K562 (cell line): ENCODE data around the gene TGFB2. TPM values are rescaled to one million over a fixed set of nuclear protein-coding genes. Genes with fewer than 3 reads are reported as not detected.

Experiments
- HDAC2 ChIP-seq: fragments of 450-650 bp; IDR thresholded peaks from 2 replicates; pipeline ENCODE4 v1.6.1; 2016; ENCODE audit warnings: mild to moderate bottlenecking
- JUND ChIP-seq, 2 experiments: IDR thresholded peaks; 2 replicates in 1 of 2; 3 replicates in 1 of 2; pipeline ENCODE4 v1.6.1; 2011; ENCODE audit warnings: borderline replicate concordance in 2 of 2, low read depth in 2 of 2, low read length in 2 of 2, improper control_type of control experiment in 1 of 2, missing biosample characterization in 1 of 2, missing genetic modification characterization in 1 of 2, missing genetic modification reagents in 1 of 2
- KLF1 ChIP-seq: fragments of 450-650 bp; IDR thresholded peaks from 2 replicates; pipeline ENCODE4 v1.6.1; 2016; ENCODE audit warnings: missing genetic modification characterization, missing compliant biosample characterization
- NCOA4 ChIP-seq: fragments of 450-650 bp; IDR thresholded peaks from 2 replicates; pipeline ENCODE4 v1.6.1; 2018; ENCODE audit warnings: mild to moderate bottlenecking; ENCODE audit not compliant: partially characterized antibody
- NFRKB ChIP-seq: fragments of 450-650 bp; IDR thresholded peaks from 2 replicates; pipeline ENCODE4 v1.6.1; 2016; ENCODE audit warnings: low read depth
- TFAM ChIP-seq: fragments of 250-450 bp; sonication (Bioruptor Pico); conservative IDR thresholded peaks from 2 replicates; pipeline ENCODE4 v1.5.0; 2021; ENCODE audit warnings: mild to moderate bottlenecking, moderate library complexity
- TOE1 ChIP-seq, 2 experiments: fragments of 450-650 bp in 1 of 2; sonication (generic) in 1 of 2; formaldehyde crosslinking in 1 of 2; IDR thresholded peaks; 2 replicates each; pipeline versions ENCODE4 v1.7.1 to v1.8.0; 2016 to 2022; ENCODE audit warnings: borderline replicate concordance in 2 of 2, mild to moderate bottlenecking in 2 of 2, antibody characterized with exemption in 1 of 2, inconsistent platforms in 1 of 2, low read depth in 1 of 2, missing genetic modification reagents in 1 of 2, moderate library complexity in 1 of 2
- ZFPM2 ChIP-seq: fragments of 250-450 bp; sonication (Bioruptor Pico); IDR thresholded peaks from 2 replicates; pipeline ENCODE4 v1.5.1; 2022; ENCODE audit warnings: mild to moderate bottlenecking
- polyA plus RNA-seq, 8 experiments: library from polyadenylated mRNA; depleted of rRNA in 4 of 8; stranded (reverse) in 5 of 8; unstranded in 3 of 8; fragments of >200 nt; fragmentation: Nextera tagmentation in 2 of 8; fragmentation: Illumina TruSeq in 1 of 8; extraction: Ambion mirVana in 2 of 8; extraction: Trizol in 1 of 8; gene quantifications; 2 replicates each; pipeline versions ENCODE4 v1.2.1 to v1.2.3, GENCODE V29; 2011 to 2014; ENCODE audit warnings: inconsistent platforms in 1 of 8, missing spikeins in 1 of 8
- total RNA-seq, 7 experiments: library from RNA; depleted of rRNA in 6 of 7; stranded (reverse); fragments of >200 nt in 6 of 7; fragmentation: Illumina TruSeq in 2 of 7; extraction: Trizol in 2 of 7; gene quantifications; 2 replicates each; pipeline versions ENCODE4 v1.2.1 to v1.2.3, GENCODE V29; 2011 to 2021; ENCODE audit warnings: low replicate concordance in 1 of 7
- TF ChIP-seq, protein P1 (sequence below), 3 experiments: fragments of 200-800 bp in 1 of 3; sonication (Bioruptor generic) in 1 of 3; sonication (generic) in 1 of 3; formaldehyde crosslinking in 1 of 3; IDR thresholded peaks; 2 replicates each; pipeline versions ENCODE4 v1.6.1 to v1.8.0; 2016 to 2022; ENCODE audit warnings: mild to moderate bottlenecking in 2 of 3, missing compliant biosample characterization in 2 of 3, missing genetic modification characterization in 2 of 3, missing genetic modification reagents in 1 of 3
- TF ChIP-seq, protein P2 (sequence below): fragments of 250-450 bp; sonication (Bioruptor Pico); IDR thresholded peaks from 2 replicates; pipeline ENCODE4 v1.5.0; 2020; ENCODE audit warnings: mild to moderate bottlenecking
- TF ChIP-seq, protein P3 (sequence below): fragments of 200-600 bp; sonication (generic); IDR thresholded peaks from one replicate; pipeline ENCODE4 v1.6.1; 2012; ENCODE audit warnings: mild to moderate bottlenecking, low read depth, low read length, inconsistent platforms

Gene TGFB2
- total and polyA plus RNA-seq, 9 of the 15 experiments (the other 6 are each of a cell fraction or from before 2014, with no cell fraction given): 0.03 to 0.41 (median 0.11) TPM; not detected in 3

DNA sequence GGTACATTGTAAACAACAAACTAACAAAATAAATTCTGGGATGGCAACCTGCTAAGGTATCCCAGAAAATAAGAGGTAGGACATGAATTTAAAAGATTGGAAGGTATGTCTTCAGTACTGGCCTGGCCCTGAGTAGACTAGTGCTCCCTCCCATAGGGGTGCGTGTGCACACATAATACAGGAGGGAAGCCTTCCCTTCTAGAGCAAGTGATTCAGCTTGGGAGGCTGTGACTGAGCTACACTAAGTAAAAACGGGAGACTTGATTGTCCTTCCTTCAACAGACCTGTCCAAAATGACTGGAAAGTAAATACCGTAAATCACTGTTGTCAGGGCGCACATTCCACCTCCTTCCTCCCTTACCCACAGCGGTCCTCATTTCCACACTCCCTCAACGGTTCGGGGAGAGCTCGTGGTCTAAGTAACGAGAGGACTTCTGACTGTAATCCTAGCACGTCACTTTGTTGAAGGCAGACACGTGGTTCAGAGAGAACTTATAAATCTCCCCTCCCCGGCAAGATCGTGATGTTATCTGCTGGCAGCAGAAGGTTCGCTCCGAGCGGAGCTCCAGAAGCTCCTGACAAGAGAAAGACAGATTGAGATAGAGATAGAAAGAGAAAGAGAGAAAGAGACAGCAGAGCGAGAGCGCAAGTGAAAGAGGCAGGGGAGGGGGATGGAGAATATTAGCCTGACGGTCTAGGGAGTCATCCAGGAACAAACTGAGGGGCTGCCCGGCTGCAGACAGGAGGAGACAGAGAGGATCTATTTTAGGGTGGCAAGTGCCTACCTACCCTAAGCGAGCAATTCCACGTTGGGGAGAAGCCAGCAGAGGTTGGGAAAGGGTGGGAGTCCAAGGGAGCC is at the start of gene TGFB2 (continued):
- TF ChIP-seq, protein P1, sequence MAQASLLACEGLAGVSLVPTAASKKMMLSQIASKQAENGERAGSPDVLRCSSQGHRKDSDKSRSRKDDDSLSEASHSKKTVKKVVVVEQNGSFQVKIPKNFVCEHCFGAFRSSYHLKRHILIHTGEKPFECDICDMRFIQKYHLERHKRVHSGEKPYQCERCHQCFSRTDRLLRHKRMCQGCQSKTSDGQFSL (CRISPR knock-in tag; IDR thresholded peaks at IDR 0.05): no peak
- TF ChIP-seq, protein P1 (tag; IDR thresholded peaks at IDR 0.05): no peak
- TF ChIP-seq TFAM (CRISPR knock-in tag): no peak
- TF ChIP-seq NCOA4: no peak
- no peak; the same call in 1 of the 2 replicates for TF ChIP-seq JUND (IDR thresholded peaks at IDR 0.05; ENCODE audit: borderline replicate concordance, low read depth, low read length)
- TF ChIP-seq JUND (tag; IDR thresholded peaks at IDR 0.05; ENCODE audit: borderline replicate concordance, low read depth, low read length): peak; percentile 21; the same call in 1 of the 3 replicates
- TF ChIP-seq HDAC2: 0 out of 2 replicates have a peak, but pooled peaks have one; percentile 39
- no peak for TF ChIP-seq ZFPM2 (CRISPR knock-in tag)
- TF ChIP-seq KLF1 (tag): no peak
- TF ChIP-seq, protein P2, sequence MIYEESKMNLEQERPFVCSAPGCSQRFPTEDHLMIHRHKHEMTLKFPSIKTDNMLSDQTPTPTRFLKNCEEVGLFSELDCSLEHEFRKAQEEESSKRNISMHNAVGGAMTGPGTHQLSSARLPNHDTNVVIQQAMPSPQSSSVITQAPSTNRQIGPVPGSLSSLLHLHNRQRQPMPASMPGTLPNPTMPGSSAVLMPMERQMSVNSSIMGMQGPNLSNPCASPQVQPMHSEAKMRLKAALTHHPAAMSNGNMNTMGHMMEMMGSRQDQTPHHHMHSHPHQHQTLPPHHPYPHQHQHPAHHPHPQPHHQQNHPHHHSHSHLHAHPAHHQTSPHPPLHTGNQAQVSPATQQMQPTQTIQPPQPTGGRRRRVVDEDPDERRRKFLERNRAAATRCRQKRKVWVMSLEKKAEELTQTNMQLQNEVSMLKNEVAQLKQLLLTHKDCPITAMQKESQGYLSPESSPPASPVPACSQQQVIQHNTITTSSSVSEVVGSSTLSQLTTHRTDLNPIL (CRISPR knock-in tag): no peak
- TF ChIP-seq NFRKB: no peak
- peak; percentile 59; the same call in 1 of the 2 replicates for TF ChIP-seq TOE1 (IDR thresholded peaks at IDR 0.05; ENCODE audit: borderline replicate concordance)
- TF ChIP-seq TOE1 (CRISPR knock-in tag; IDR thresholded peaks at IDR 0.05; ENCODE audit: borderline replicate concordance, low read depth): no peak
- TF ChIP-seq, protein P3, sequence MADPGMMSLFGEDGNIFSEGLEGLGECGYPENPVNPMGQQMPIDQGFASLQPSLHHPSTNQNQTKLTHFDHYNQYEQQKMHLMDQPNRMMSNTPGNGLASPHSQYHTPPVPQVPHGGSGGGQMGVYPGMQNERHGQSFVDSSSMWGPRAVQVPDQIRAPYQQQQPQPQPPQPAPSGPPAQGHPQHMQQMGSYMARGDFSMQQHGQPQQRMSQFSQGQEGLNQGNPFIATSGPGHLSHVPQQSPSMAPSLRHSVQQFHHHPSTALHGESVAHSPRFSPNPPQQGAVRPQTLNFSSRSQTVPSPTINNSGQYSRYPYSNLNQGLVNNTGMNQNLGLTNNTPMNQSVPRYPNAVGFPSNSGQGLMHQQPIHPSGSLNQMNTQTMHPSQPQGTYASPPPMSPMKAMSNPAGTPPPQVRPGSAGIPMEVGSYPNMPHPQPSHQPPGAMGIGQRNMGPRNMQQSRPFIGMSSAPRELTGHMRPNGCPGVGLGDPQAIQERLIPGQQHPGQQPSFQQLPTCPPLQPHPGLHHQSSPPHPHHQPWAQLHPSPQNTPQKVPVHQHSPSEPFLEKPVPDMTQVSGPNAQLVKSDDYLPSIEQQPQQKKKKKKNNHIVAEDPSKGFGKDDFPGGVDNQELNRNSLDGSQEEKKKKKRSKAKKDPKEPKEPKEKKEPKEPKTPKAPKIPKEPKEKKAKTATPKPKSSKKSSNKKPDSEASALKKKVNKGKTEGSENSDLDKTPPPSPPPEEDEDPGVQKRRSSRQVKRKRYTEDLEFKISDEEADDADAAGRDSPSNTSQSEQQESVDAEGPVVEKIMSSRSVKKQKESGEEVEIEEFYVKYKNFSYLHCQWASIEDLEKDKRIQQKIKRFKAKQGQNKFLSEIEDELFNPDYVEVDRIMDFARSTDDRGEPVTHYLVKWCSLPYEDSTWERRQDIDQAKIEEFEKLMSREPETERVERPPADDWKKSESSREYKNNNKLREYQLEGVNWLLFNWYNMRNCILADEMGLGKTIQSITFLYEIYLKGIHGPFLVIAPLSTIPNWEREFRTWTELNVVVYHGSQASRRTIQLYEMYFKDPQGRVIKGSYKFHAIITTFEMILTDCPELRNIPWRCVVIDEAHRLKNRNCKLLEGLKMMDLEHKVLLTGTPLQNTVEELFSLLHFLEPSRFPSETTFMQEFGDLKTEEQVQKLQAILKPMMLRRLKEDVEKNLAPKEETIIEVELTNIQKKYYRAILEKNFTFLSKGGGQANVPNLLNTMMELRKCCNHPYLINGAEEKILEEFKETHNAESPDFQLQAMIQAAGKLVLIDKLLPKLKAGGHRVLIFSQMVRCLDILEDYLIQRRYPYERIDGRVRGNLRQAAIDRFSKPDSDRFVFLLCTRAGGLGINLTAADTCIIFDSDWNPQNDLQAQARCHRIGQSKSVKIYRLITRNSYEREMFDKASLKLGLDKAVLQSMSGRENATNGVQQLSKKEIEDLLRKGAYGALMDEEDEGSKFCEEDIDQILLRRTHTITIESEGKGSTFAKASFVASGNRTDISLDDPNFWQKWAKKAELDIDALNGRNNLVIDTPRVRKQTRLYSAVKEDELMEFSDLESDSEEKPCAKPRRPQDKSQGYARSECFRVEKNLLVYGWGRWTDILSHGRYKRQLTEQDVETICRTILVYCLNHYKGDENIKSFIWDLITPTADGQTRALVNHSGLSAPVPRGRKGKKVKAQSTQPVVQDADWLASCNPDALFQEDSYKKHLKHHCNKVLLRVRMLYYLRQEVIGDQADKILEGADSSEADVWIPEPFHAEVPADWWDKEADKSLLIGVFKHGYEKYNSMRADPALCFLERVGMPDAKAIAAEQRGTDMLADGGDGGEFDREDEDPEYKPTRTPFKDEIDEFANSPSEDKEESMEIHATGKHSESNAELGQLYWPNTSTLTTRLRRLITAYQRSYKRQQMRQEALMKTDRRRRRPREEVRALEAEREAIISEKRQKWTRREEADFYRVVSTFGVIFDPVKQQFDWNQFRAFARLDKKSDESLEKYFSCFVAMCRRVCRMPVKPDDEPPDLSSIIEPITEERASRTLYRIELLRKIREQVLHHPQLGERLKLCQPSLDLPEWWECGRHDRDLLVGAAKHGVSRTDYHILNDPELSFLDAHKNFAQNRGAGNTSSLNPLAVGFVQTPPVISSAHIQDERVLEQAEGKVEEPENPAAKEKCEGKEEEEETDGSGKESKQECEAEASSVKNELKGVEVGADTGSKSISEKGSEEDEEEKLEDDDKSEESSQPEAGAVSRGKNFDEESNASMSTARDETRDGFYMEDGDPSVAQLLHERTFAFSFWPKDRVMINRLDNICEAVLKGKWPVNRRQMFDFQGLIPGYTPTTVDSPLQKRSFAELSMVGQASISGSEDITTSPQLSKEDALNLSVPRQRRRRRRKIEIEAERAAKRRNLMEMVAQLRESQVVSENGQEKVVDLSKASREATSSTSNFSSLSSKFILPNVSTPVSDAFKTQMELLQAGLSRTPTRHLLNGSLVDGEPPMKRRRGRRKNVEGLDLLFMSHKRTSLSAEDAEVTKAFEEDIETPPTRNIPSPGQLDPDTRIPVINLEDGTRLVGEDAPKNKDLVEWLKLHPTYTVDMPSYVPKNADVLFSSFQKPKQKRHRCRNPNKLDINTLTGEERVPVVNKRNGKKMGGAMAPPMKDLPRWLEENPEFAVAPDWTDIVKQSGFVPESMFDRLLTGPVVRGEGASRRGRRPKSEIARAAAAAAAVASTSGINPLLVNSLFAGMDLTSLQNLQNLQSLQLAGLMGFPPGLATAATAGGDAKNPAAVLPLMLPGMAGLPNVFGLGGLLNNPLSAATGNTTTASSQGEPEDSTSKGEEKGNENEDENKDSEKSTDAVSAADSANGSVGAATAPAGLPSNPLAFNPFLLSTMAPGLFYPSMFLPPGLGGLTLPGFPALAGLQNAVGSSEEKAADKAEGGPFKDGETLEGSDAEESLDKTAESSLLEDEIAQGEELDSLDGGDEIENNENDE: peak; percentile 59
